A673 (cell line): ENCODE results near the gene SHISA4.

Experiments used
- EZH2 ChIP-seq: fragments of 200-600 bp; sonication (generic); IDR thresholded peaks from 2 replicates; pipeline ENCODE4 v1.6.1; 2017; ENCODE audit warnings: borderline replicate concordance, low read depth, mild to moderate bottlenecking, mixed read lengths, antibody characterized with exemption, low read length; ENCODE audit not compliant: poor library complexity, severe bottlenecking
- TF ChIP-seq, protein P1 (sequence below): fragments of 300-800, 200-600 bp; sonication (generic); conservative IDR thresholded peaks from 2 replicates; pipeline ENCODE4 v1.5.1; 2017; ENCODE audit warnings: low read depth, mild to moderate bottlenecking, antibody characterized with exemption, low read length, moderate library complexity, mixed read lengths

DNA sequence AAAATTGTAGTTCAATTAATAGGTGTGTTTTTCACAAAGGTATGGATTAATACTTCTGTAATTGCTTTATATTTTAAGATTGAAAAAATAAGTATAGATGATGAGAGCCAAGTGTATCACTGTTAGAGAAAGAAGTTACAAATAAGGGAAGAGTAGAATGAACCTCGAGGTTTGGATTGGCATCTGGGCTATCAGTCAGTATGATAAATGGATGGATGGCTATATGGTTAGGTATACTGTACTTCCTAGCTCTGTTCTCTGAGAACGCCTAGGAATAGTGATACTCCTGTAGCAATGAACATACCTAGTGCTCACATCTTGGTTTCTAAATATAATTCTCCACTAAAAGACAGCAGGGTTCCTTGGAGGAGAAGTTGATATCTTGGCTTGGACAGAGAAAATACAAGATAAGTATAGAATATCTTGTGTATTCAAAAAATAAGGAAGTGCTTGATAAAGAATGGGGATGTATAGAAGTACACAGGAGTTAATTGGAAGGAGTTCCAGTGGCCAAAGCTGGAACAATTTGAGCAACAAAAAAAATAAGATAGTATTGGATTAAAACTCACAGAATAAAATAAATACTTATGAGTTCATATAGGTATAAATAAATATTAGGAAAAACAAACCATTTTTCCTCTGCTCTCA, 47.3 kb upstream of the SHISA4 start:
- TF ChIP-seq, protein P1, sequence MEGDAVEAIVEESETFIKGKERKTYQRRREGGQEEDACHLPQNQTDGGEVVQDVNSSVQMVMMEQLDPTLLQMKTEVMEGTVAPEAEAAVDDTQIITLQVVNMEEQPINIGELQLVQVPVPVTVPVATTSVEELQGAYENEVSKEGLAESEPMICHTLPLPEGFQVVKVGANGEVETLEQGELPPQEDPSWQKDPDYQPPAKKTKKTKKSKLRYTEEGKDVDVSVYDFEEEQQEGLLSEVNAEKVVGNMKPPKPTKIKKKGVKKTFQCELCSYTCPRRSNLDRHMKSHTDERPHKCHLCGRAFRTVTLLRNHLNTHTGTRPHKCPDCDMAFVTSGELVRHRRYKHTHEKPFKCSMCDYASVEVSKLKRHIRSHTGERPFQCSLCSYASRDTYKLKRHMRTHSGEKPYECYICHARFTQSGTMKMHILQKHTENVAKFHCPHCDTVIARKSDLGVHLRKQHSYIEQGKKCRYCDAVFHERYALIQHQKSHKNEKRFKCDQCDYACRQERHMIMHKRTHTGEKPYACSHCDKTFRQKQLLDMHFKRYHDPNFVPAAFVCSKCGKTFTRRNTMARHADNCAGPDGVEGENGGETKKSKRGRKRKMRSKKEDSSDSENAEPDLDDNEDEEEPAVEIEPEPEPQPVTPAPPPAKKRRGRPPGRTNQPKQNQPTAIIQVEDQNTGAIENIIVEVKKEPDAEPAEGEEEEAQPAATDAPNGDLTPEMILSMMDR = no peak
- no peak for TF ChIP-seq EZH2
